SKM-1 treated with dmso at 0.1 percent for 144 hours (cell line): ENCODE data around the gene OAS1.

Source experiments
- DNase-seq: peaks from one replicate; lab custom pipeline; 2025; ENCODE audit not compliant: unreplicated experiment; lab: John Stamatoyannopoulos, UW

OAS1 gene

DNA sequence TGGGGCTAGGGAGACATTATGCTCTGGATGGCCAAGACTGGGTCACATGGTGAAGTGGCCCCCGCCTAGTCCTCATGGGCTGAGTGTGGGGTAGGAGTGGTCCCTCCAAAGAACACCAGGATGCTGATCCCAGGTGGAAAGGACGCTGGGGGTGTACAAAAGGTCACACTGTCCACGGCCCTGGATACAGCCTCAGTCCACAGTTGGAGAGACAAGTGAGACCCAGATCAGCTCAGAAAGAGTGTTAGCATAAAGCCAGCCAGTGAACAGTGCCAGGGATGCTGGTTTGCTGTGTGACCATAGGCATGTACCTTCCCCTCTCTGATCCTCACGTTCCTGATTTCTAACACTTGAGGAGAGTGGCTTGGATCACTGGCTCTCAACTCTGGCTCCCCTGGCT lies 58.2 kb downstream of the OAS1 start:
- DNase-seq, result no peak

DNA sequence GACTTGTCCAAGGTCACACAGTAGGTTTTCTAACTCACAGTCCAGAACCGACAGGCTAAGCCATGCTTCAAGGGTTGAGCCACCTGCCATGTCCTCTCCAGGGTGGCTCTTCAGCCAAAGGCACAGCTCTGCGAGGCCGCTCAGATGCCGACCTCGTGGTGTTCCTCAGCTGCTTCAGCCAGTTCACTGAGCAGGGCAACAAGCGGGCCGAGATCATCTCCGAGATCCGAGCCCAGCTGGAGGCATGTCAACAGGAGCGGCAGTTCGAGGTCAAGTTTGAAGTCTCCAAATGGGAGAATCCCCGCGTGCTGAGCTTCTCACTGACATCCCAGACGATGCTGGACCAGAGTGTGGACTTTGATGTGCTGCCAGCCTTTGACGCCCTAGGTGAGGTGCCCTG lies 58.9 kb downstream of the OAS1 start:
- no peak for DNase-seq

DNA sequence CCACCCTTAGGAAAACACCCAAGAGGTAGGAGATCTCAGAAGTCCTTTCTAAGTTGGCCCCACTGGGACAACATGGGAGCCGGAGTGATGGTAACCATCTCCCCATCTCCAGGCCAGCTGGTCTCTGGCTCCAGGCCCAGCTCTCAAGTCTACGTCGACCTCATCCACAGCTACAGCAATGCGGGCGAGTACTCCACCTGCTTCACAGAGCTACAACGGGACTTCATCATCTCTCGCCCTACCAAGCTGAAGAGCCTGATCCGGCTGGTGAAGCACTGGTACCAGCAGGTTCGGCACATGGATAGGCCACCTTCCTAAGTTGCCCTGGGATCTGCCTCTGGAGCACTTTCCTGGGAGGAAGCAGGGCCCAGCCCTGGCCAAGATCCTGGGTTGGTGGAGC lies 60.5 kb downstream of the OAS1 start:
- DNase-seq, result no peak

DNA sequence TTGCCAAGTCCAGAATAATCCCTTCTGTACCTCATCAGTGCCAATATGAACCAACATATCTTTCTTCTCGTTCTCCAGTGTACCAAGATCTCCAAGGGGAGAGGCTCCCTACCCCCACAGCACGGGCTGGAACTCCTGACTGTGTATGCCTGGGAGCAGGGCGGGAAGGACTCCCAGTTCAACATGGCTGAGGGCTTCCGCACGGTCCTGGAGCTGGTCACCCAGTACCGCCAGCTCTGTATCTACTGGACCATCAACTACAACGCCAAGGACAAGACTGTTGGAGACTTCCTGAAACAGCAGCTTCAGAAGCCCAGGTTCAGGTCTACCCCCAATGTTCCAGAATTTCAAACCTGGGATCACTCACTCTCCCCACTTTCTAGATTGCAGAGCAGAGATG lies 61.1 kb downstream of the OAS1 start:
- no peak for DNase-seq
